ENCODE data around the gene RADIL. TPM values are rescaled to one million over a fixed set of nuclear protein-coding genes. Genes with fewer than 3 reads are reported as not detected.

RADIL gene
- total RNA-seq, 2 experiments from 2014 or later: 0.37 to 0.84 TPM

- Mint-ChIP-seq H3K36me3 (ENCODE audit: low read depth) (peaks cover 5% of the 10 kb centered on the region), H3K27me3 (no peaks in the 10 kb centered on the region), H3K9me3 (no peaks in the 10 kb centered on the region), H3K4me1 (peaks cover 20% of the 10 kb centered on the region), H3K4me3 (no peak overlapping the region), H3K27ac (peak overlapping the region; percentile 25)
- POLR2A ChIA-PET: no interaction called here
- CTCF ChIA-PET: no interaction called here
- no peak for DNase-seq
Measured at GRCh38 chr7:4770886-4771285, 112.6 kb downstream of the RADIL start.

GRCh38 chr7:4769761-4770160 is 113.8 kb downstream of the RADIL start:
- H3K9me3 Mint-ChIP-seq: no peaks in the 10 kb centered on the region
- no peaks in the 10 kb centered on the region for H3K27me3 Mint-ChIP-seq
- peaks cover 14% of the 10 kb centered on the region for H3K4me1 Mint-ChIP-seq
- ChIA-PET CTCF (no interaction called here), POLR2A (no interaction called here)
- no peaks in the 10 kb centered on the region for H3K36me3 Mint-ChIP-seq (ENCODE audit: low read depth)
- H3K27ac Mint-ChIP-seq: no peak overlapping the region
- DNase-seq: no peak
- no peak overlapping the region for H3K4me3 Mint-ChIP-seq

GRCh38 chr7:4768597-4769569 is 114.6 kb downstream of the RADIL start:
- Mint-ChIP-seq H3K27me3 (no peaks in the 10 kb centered on the region), H3K36me3 (ENCODE audit: low read depth) (no peaks in the 10 kb centered on the region), H3K9me3 (no peaks in the 10 kb centered on the region), H3K4me3 (no peak overlapping the region), H3K27ac (no peak overlapping the region), H3K4me1 (peaks cover 5% of the 10 kb centered on the region)
- ChIA-PET POLR2A (no interaction called here), CTCF (no interaction called here)
- DNase-seq: no peak

- Mint-ChIP-seq H3K9me3 (no peaks in the 10 kb centered on the region), H3K4me1 (no peaks in the 10 kb centered on the region), H3K36me3 (ENCODE audit: low read depth) (peaks cover 4% of the 10 kb centered on the region), H3K27ac (no peak overlapping the region), H3K4me3 (no peak overlapping the region), H3K27me3 (no peaks in the 10 kb centered on the region)
- POLR2A ChIA-PET: no interaction called here
- CTCF ChIA-PET: no interaction called here
- DNase-seq: no peak
Measured at GRCh38 chr7:4766666-4767519, 116.6 kb downstream of the RADIL start.

- Mint-ChIP-seq H3K27me3 (no peaks in the 10 kb centered on the region), H3K9me3 (no peaks in the 10 kb centered on the region), H3K27ac (no peak overlapping the region), H3K36me3 (ENCODE audit: low read depth) (peaks cover 13% of the 10 kb centered on the region), H3K4me3 (no peak overlapping the region), H3K4me1 (no peaks in the 10 kb centered on the region)
- no peak for DNase-seq
- ChIA-PET POLR2A (no interaction called here), CTCF (no interaction called here)
Measured at GRCh38 chr7:4765776-4766490, 117.6 kb downstream of the RADIL start.

- Mint-ChIP-seq H3K4me1 (no peaks in the 10 kb centered on the region), H3K27ac (no peak overlapping the region), H3K9me3 (no peaks in the 10 kb centered on the region), H3K27me3 (no peaks in the 10 kb centered on the region), H3K4me3 (no peak overlapping the region), H3K36me3 (ENCODE audit: low read depth) (peaks cover 19% of the 10 kb centered on the region)
- POLR2A ChIA-PET: no interaction called here
- no peak for DNase-seq
- CTCF ChIA-PET: no interaction called here
Measured at GRCh38 chr7:4764402-4765007, 119.0 kb downstream of the RADIL start.

- Mint-ChIP-seq H3K4me1 (no peaks in the 10 kb centered on the region), H3K27ac (no peak overlapping the region), H3K36me3 (ENCODE audit: low read depth) (peaks cover 19% of the 10 kb centered on the region), H3K9me3 (no peaks in the 10 kb centered on the region), H3K27me3 (no peaks in the 10 kb centered on the region), H3K4me3 (no peak overlapping the region)
- DNase-seq: no peak
- CTCF ChIA-PET: no interaction called here
- POLR2A ChIA-PET: no interaction called here
Measured at GRCh38 chr7:4763794-4764185, 119.7 kb downstream of the RADIL start.

GRCh38 chr7:4763091-4763793 is 120.3 kb downstream of the RADIL start:
- H3K4me1 Mint-ChIP-seq: no peaks in the 10 kb centered on the region
- H3K4me3 Mint-ChIP-seq: no peak overlapping the region
- DNase-seq: no peak
- ChIA-PET POLR2A (no interaction called here), CTCF (no interaction called here)
- H3K36me3 Mint-ChIP-seq (ENCODE audit: low read depth): peaks cover 19% of the 10 kb centered on the region
- no peaks in the 10 kb centered on the region for H3K9me3 Mint-ChIP-seq
- H3K27ac Mint-ChIP-seq: no peak overlapping the region
- no peaks in the 10 kb centered on the region for H3K27me3 Mint-ChIP-seq

GRCh38 chr7:4762121-4763055 is 121.1 kb downstream of the RADIL start:
- Mint-ChIP-seq H3K9me3 (no peaks in the 10 kb centered on the region), H3K4me3 (no peak overlapping the region), H3K27ac (no peak overlapping the region), H3K27me3 (no peaks in the 10 kb centered on the region), H3K4me1 (no peaks in the 10 kb centered on the region), H3K36me3 (ENCODE audit: low read depth) (peaks cover 19% of the 10 kb centered on the region)
- DNase-seq: no peak
- POLR2A ChIA-PET: no interaction called here
- CTCF ChIA-PET: interaction anchor here (1.8 kb wide), 1 partner anchor 16 kb away, joined by 4 read pairs; no protein-coding TSS in a partner anchor

GRCh38 chr7:4760952-4761351 is 122.6 kb downstream of the RADIL start:
- Mint-ChIP-seq H3K4me3 (no peak overlapping the region), H3K9me3 (no peaks in the 10 kb centered on the region), H3K27me3 (no peaks in the 10 kb centered on the region), H3K4me1 (no peaks in the 10 kb centered on the region), H3K27ac (no peak overlapping the region), H3K36me3 (ENCODE audit: low read depth) (peaks cover 21% of the 10 kb centered on the region)
- POLR2A ChIA-PET: no interaction called here
- CTCF ChIA-PET: interaction anchor here (1.8 kb wide), 1 partner anchor 15 kb away, joined by 4 read pairs; no protein-coding TSS in a partner anchor
- no peak for DNase-seq

- Mint-ChIP-seq H3K27me3 (no peaks in the 10 kb centered on the region), H3K4me1 (no peaks in the 10 kb centered on the region), H3K4me3 (no peak overlapping the region), H3K27ac (no peak overlapping the region), H3K9me3 (no peaks in the 10 kb centered on the region), H3K36me3 (ENCODE audit: low read depth) (peaks cover 26% of the 10 kb centered on the region)
- POLR2A ChIA-PET: no interaction called here
- DNase-seq: no peak
- CTCF ChIA-PET: interaction anchor here (1.0 kb wide), 1 partner anchor 18 kb away, joined by 4 read pairs; no protein-coding TSS in a partner anchor
Measured at GRCh38 chr7:4759211-4759610, 124.3 kb downstream of the RADIL start.
